Measurements from ENCODE around the gene AIFM3.
A peak's percentile ranks its signal among the peaks of the same experiment; 100 is the strongest.

The AIFM3 gene

GRCh38 chr22:20987375-20987774 is 20.3 kb downstream of the AIFM3 start:
- H3K4me1 ChIP-seq (ENCODE audit: control insufficient read depth, insufficient read depth, low read length), result peaks cover 18% of the 10 kb centered on the region
- no peak overlapping the region for H3K4me3 ChIP-seq (ENCODE audit: low read length in 2 of 2)
- H3K27ac ChIP-seq (ENCODE audit: low read length), result no peak overlapping the region
- no peaks in the 10 kb centered on the region for H3K27me3 ChIP-seq (ENCODE audit: control insufficient read depth in 1 of 2, insufficient read depth in 2 of 2, low read length in 2 of 2)
- H3K36me3 ChIP-seq (ENCODE audit: control insufficient read depth in 2 of 2, insufficient read depth in 2 of 2, low read length in 2 of 2), result peaks cover 26 to 35% of the 10 kb centered on the region in 2 donors
- H3K9me3 ChIP-seq (ENCODE audit: control insufficient read depth in 2 of 2, low read length in 2 of 2), result no peaks in the 10 kb centered on the region
- no peak overlapping the region for H3K9ac ChIP-seq (ENCODE audit: low read length in 2 of 2)

GRCh38 chr22:20988573-20989322 is 21.7 kb downstream of the AIFM3 start:
- no peak overlapping the region for H3K27ac ChIP-seq (ENCODE audit: low read length)
- peaks cover 26 to 43% of the 10 kb centered on the region in 2 donors for H3K36me3 ChIP-seq (ENCODE audit: control insufficient read depth in 2 of 2, insufficient read depth in 2 of 2, low read length in 2 of 2)
- no peaks in the 10 kb centered on the region for H3K9me3 ChIP-seq (ENCODE audit: control insufficient read depth in 2 of 2, low read length in 2 of 2)
- peak overlapping the region in 1 of 2 donors; percentile 13 for H3K9ac ChIP-seq (ENCODE audit: low read length in 2 of 2)
- peaks cover 6% of the 10 kb centered on the region for H3K4me1 ChIP-seq (ENCODE audit: control insufficient read depth, insufficient read depth, low read length)
- H3K27me3 ChIP-seq (ENCODE audit: control insufficient read depth in 1 of 2, insufficient read depth in 2 of 2, low read length in 2 of 2), result no peaks in the 10 kb centered on the region
- H3K4me3 ChIP-seq (ENCODE audit: low read length in 2 of 2), result no peak overlapping the region

- Histone ChIP-seq H3K4me3 (ENCODE audit: low read length in 2 of 2) (no peak overlapping the region), H3K36me3 (ENCODE audit: control insufficient read depth in 2 of 2, insufficient read depth in 2 of 2, low read length in 2 of 2) (peaks cover 20 to 42% of the 10 kb centered on the region in 2 donors), H3K9me3 (ENCODE audit: control insufficient read depth in 2 of 2, low read length in 2 of 2) (no peaks in the 10 kb centered on the region), H3K4me1 (ENCODE audit: control insufficient read depth, insufficient read depth, low read length) (peaks cover 3% of the 10 kb centered on the region), H3K9ac (ENCODE audit: low read length in 2 of 2) (no peak overlapping the region), H3K27me3 (ENCODE audit: control insufficient read depth in 1 of 2, insufficient read depth in 2 of 2, low read length in 2 of 2) (no peaks in the 10 kb centered on the region), H3K27ac (ENCODE audit: low read length) (no peak overlapping the region)
These were observed 22.5 kb downstream of the AIFM3 start for GRCh38 chr22:20989323-20990138.

DNA sequence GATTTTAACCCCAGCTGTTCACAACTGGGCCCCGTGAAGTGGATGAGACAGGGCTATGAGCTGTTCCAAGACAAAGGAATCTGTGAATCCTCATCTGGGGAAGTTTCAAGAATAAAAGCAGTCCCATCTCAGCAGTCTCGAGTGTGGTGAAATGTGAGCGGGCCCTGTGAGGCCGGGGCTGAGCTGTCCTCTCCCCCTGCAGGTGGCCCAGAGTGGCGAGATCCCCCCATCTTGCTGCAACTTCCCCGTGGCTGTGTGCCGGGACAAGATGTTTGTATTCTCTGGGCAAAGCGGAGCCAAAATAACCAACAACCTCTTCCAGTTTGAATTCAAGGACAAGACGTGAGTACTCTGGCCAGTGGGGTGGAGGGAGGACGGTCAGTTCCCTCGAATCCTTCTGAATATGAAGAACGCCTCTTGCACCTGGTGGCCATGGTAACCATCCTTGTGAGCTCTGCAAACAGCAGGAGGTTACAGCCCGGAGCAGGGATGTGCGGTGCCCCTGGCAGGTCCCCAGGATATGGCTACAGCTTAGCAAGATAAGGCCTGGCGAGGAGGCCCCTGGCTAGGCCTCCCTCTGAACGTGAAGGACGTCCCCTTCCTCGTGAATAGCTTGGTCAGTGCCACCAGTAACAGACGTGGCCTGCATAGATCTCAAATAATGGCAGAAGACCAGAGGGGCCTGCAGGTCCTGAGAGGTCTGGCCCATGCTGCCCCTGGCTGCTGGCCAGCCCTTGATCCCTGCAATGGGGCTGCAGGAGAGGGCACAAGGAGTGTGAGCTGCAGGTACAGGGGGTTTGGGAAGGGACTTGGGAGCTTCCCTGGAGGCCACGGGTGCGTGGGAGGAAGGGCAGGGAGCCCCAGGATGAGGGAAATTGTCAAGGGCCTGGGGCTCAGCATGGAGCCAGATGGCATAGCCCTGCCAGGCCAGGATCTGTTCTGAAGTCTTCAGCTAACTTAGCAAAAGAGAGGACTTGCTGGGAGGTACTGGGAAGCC is 23.4 kb downstream of the AIFM3 start:
- no peaks in the 10 kb centered on the region for H3K9me3 ChIP-seq (ENCODE audit: control insufficient read depth in 2 of 2, low read length in 2 of 2)
- no peak overlapping the region for H3K4me3 ChIP-seq (ENCODE audit: low read length in 2 of 2)
- peaks cover 24 to 46% of the 10 kb centered on the region in 2 donors for H3K36me3 ChIP-seq (ENCODE audit: control insufficient read depth in 2 of 2, insufficient read depth in 2 of 2, low read length in 2 of 2)
- H3K27ac ChIP-seq (ENCODE audit: low read length), result no peak overlapping the region
- no peaks in the 10 kb centered on the region for H3K27me3 ChIP-seq (ENCODE audit: control insufficient read depth in 1 of 2, insufficient read depth in 2 of 2, low read length in 2 of 2)
- H3K4me1 ChIP-seq (ENCODE audit: control insufficient read depth, insufficient read depth, low read length), result peaks cover 3% of the 10 kb centered on the region
- H3K9ac ChIP-seq (ENCODE audit: low read length in 2 of 2), result no peak overlapping the region

- peaks cover 3% of the 10 kb centered on the region for H3K4me1 ChIP-seq (ENCODE audit: control insufficient read depth, insufficient read depth, low read length)
- H3K4me3 ChIP-seq (ENCODE audit: low read length in 2 of 2), result no peak overlapping the region
- H3K9ac ChIP-seq (ENCODE audit: low read length in 2 of 2), result no peak overlapping the region
- H3K36me3 ChIP-seq (ENCODE audit: control insufficient read depth in 2 of 2, insufficient read depth in 2 of 2, low read length in 2 of 2), result peaks cover 21 to 41% of the 10 kb centered on the region in 2 donors
- H3K9me3 ChIP-seq (ENCODE audit: control insufficient read depth in 2 of 2, low read length in 2 of 2), result no peaks in the 10 kb centered on the region
- H3K27ac ChIP-seq (ENCODE audit: low read length), result no peak overlapping the region
- no peaks in the 10 kb centered on the region for H3K27me3 ChIP-seq (ENCODE audit: control insufficient read depth in 1 of 2, insufficient read depth in 2 of 2, low read length in 2 of 2)
These were observed 24.4 kb downstream of the AIFM3 start for GRCh38 chr22:20991252-20992055.

DNA sequence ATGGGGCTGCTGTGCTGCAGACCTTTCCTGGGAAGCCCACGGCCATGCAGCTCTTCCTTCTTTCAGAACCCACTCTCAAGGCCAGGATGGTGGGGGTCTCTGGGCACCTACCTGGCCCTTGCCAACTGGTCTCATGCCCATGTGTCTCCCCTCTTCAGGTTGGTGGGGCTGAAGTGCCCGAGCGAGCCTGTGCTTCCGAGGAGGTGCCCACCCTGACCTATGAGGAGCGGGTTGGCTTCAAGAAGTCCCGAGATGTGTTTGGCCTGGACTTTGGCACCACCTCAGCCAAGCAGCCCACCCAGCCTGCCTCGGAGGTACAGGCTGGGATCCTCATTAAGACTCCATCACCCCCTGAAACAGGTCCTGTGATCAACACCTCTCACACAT is 25.0 kb downstream of the AIFM3 start:
- peaks cover 3% of the 10 kb centered on the region for H3K4me1 ChIP-seq (ENCODE audit: control insufficient read depth, insufficient read depth, low read length)
- no peaks in the 10 kb centered on the region for H3K27me3 ChIP-seq (ENCODE audit: control insufficient read depth in 1 of 2, insufficient read depth in 2 of 2, low read length in 2 of 2)
- no peaks in the 10 kb centered on the region for H3K9me3 ChIP-seq (ENCODE audit: control insufficient read depth in 2 of 2, low read length in 2 of 2)
- H3K4me3 ChIP-seq (ENCODE audit: low read length in 2 of 2), result no peak overlapping the region
- H3K36me3 ChIP-seq (ENCODE audit: control insufficient read depth in 2 of 2, insufficient read depth in 2 of 2, low read length in 2 of 2), result peaks cover 21 to 44% of the 10 kb centered on the region in 2 donors
- H3K9ac ChIP-seq (ENCODE audit: low read length in 2 of 2), result no peak overlapping the region
- H3K27ac ChIP-seq (ENCODE audit: low read length), result no peak overlapping the region

DNA sequence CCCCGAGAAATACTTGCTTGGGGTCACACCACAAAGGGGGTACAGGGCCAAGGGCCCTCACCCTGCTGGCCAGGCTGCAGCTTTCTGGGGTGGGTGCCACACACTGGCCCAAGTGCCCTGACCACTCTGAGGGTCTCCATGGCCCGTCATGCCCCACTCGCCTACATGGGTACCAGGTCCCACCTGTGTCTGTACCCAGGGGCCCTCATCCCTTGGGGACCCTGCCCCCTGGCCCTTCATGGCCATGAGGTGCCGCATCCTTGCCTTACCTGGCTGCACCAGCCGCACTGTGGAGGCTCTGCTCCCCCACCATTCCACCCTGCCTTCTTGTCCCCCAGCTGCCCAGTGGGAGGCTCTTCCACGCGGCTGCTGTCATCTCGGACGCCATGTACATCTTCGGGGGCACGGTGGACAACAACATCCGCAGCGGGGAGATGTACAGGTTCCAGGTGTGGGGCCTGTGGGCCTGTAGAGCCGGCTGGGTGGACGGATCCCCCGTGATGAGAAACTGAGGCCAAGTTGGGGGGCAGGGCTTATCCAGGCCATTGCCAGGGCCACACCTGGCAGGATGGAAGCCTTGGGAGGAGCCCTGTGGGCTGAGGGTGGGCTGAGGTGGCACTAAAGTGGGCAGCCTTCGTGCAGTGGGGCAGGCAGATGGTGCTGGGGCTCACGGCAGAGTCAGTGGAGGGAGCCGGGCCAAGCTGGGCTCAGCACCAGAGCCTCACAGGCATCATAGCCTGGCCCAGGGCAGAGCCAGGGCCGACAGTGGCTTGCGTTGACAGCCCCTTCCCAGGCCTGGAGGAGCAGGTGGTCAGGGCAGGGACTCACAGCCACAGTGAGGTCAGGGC is 25.6 kb downstream of the AIFM3 start:
- Histone ChIP-seq H3K9me3 (ENCODE audit: control insufficient read depth in 2 of 2, low read length in 2 of 2) (no peaks in the 10 kb centered on the region), H3K27ac (ENCODE audit: low read length) (no peak overlapping the region), H3K36me3 (ENCODE audit: control insufficient read depth in 2 of 2, insufficient read depth in 2 of 2, low read length in 2 of 2) (peaks cover 17 to 48% of the 10 kb centered on the region in 2 donors), H3K27me3 (ENCODE audit: control insufficient read depth in 1 of 2, insufficient read depth in 2 of 2, low read length in 2 of 2) (no peaks in the 10 kb centered on the region), H3K4me1 (ENCODE audit: control insufficient read depth, insufficient read depth, low read length) (peaks cover 3% of the 10 kb centered on the region), H3K9ac (ENCODE audit: low read length in 2 of 2) (no peak overlapping the region), H3K4me3 (ENCODE audit: low read length in 2 of 2) (no peak overlapping the region)

DNA sequence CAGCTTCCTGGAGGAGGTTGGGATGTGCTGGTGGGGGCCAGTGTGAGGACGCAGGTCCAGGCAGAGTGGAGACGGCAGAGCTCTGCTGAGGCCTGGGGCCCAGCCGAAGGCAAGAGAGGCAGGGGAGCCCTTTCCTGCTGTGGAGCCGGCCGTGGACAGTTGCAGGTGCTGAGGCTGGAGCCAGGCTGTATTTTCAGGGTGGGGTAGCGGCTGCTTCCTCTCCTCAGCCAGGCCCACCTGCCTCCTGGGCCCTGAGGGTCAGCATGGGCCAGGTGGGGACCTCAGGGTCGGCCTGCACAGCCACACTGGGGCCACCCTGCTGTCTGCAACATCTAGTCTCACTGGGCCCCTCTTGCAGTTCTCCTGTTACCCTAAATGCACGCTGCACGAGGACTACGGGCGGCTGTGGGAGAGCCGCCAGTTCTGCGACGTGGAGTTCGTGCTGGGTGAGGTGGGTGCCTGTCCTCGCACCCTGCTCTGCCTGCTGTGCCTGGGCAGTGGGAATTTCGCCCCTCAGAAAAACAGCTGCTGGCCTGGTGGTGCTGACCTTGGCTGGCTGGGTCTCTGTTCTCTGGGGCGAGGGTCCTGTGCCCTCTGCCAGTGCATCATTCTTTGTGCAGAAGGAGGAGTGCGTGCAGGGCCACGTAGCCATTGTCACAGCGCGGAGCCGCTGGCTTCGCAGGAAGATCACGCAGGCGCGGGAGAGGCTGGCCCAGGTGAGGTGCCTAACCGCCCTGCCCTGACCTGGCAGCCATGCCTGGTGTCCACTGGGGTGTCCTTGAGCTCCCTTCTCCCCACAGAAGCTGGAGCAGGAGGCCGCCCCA is 26.5 kb downstream of the AIFM3 start:
- peaks cover 16 to 42% of the 10 kb centered on the region in 2 donors for H3K36me3 ChIP-seq (ENCODE audit: control insufficient read depth in 2 of 2, insufficient read depth in 2 of 2, low read length in 2 of 2)
- no peak overlapping the region for H3K27ac ChIP-seq (ENCODE audit: low read length)
- no peaks in the 10 kb centered on the region for H3K9me3 ChIP-seq (ENCODE audit: control insufficient read depth in 2 of 2, low read length in 2 of 2)
- H3K4me3 ChIP-seq (ENCODE audit: low read length in 2 of 2), result no peak overlapping the region
- H3K27me3 ChIP-seq (ENCODE audit: control insufficient read depth in 1 of 2, insufficient read depth in 2 of 2, low read length in 2 of 2), result no peaks in the 10 kb centered on the region
- H3K4me1 ChIP-seq (ENCODE audit: control insufficient read depth, insufficient read depth, low read length), result peaks cover 3% of the 10 kb centered on the region
- H3K9ac ChIP-seq (ENCODE audit: low read length in 2 of 2), result no peak overlapping the region

Data from stomach smooth muscle (tissue), 2 donors.